Heart left ventricle (tissue), 13 donors: Measurements from ENCODE around the gene SLCO3A1.

Experiments
- POLR2A ChIP-seq, 2 donors: fragments of 450-650 bp; IDR thresholded peaks; one replicate each; pipeline ENCODE4 v1.6.1; 2017; ENCODE audit warnings: antibody characterized with exemption in 2 of 2, mild to moderate bottlenecking in 2 of 2, moderate library complexity in 2 of 2
- TF ChIP-seq, protein P1 (sequence below), 12 donors: fragments of 200-600 bp; sonication (generic) in 4 of 12; IDR thresholded peaks; one replicate each; pipeline versions ENCODE4 v1.5.0 to v1.8.0; 2018 to 2022; ENCODE audit warnings: antibody characterized with exemption in 12 of 12, mild to moderate bottlenecking in 5 of 12
- donor health status: ischemic (EF 13 %, LVEDD 7.1; RV severe dilation, severe dysfunction).
- donor health status: DM: no; HTN: yes; CAD: no.
- donor health status: DM: no; HTN: no; CAD: no.
- donor health status: ischemic (EF 25% LVEDD 6.9; RV normal size, moderate dysfunction).
- donor health status: ischemic (EF 25% LVEDD 5.7; RV mildly dilated, moderate dysfunction).
- donor health status: ischemic (EF 35%, LVEDD 5.7; RV mildly dilated, moderate dysfunction).
- donor health status: nonischemic (EF 11% LVEDD 7.7; RV severe dilation, severe dysfunction).
- donor health status: DM: yes; HTN: yes; CAD: no.
- donor health status: PGD.
- donor health status: ischemic (EF 29% LVEDD 5.4; RV normal size, mild dysfunction).
- donor health status: nonischemic (EF 23%, LVEDD 6.1; RV moderate dilation, normal function).

- TF ChIP-seq, protein P1, sequence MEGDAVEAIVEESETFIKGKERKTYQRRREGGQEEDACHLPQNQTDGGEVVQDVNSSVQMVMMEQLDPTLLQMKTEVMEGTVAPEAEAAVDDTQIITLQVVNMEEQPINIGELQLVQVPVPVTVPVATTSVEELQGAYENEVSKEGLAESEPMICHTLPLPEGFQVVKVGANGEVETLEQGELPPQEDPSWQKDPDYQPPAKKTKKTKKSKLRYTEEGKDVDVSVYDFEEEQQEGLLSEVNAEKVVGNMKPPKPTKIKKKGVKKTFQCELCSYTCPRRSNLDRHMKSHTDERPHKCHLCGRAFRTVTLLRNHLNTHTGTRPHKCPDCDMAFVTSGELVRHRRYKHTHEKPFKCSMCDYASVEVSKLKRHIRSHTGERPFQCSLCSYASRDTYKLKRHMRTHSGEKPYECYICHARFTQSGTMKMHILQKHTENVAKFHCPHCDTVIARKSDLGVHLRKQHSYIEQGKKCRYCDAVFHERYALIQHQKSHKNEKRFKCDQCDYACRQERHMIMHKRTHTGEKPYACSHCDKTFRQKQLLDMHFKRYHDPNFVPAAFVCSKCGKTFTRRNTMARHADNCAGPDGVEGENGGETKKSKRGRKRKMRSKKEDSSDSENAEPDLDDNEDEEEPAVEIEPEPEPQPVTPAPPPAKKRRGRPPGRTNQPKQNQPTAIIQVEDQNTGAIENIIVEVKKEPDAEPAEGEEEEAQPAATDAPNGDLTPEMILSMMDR (IDR thresholded peaks at IDR 0.05): peak; percentile 34 to 68 (median 52)
- TF ChIP-seq POLR2A (IDR thresholded peaks at IDR 0.05): no peak
These were observed 3.8 kb upstream of the SLCO3A1 start for GRCh38 chr15:91849749-91850161.
